Esophagus muscularis mucosa (tissue), 3 donors: ENCODE measurements around the gene ACAT2.
"Not testable (repeated sequence)": the region's sequence is repeated elsewhere in the genome, so short reads cannot be mapped to it uniquely, and the experiment has no call there.

Source experiments
- EP300 ChIP-seq: sonication (generic); formaldehyde crosslinking; IDR thresholded peaks from one replicate; pipeline ENCODE4 v1.6.1; 2017; ENCODE audit warnings: antibody characterized with exemption
- POLR2AphosphoS5 ChIP-seq, 2 donors: sonication (generic); formaldehyde crosslinking; IDR thresholded peaks; one replicate each; pipeline ENCODE4 v1.6.1; 2017; ENCODE audit warnings: antibody characterized with exemption in 2 of 2

DNA sequence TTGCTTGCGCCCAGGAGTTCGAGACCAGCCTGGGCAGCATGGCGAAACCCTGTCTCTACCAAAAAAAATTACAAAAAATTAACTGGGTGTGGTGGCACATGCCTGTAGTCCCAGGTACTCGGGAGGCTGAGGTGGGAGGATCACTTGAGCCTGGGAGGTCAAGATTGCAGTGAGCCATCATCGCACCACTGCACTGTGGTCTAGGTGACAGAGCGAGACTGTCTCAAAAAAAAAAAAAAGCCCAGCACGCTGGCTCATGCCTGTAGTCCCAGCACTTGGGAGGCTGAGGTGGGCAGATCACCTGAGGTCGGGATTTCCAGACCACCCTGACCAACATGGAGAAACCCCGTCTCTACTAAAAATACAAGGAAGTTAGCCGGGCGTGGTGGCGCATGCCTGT is 28.4 kb upstream of the ACAT2 start:
- not testable (repeated sequence) for TF ChIP-seq POLR2AphosphoS5 (IDR thresholded peaks at IDR 0.05); EP300
